Measurements from ENCODE around the gene FSHB. TPM values are rescaled to one million over a fixed set of nuclear protein-coding genes. Genes with fewer than 3 reads are reported as not detected.
"Not testable (repeated sequence)": the region's sequence is repeated elsewhere in the genome, so short reads cannot be mapped to it uniquely, and the experiment has no call there.

FSHB gene
- not detected for total RNA-seq
- long read RNA-seq: 0 reads

GRCh38 chr11:30230714-30231113 lies at the start of gene FSHB:
TSS of gene FSHB (plus strand) at chr11:30231014. CDS start at chr11:30231903, 889 bp downstream.
- intact Hi-C loops (cut with micrococcal nuclease): no loop called here
- ATAC-seq (no peak), DNase-seq (no peak)

- intact Hi-C loops (cut with micrococcal nuclease): no loop called here
- ATAC-seq (no peak), DNase-seq (no peak)
Observed at GRCh38 chr11:30186748-30187147, 44.1 kb upstream of the FSHB start.

DNA sequence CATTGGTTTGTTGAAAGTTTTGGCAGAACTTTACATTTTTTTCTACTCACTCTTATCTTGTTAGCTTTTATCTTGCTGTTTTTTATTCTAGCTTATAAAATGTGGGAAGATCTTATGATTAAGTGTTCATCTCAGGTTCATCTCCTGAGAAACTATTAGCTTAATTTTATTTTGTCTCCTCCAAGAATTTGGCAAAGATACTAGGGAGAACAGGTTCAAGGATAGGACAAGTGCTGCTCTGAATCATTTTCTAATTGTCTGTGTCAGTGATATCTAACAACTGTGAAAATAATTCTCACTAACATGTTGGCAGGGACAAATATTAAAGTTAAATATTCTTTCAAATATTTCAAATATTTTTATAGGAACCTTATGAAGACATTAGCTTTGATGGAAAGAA lies 38.2 kb upstream of the FSHB start:
- intact Hi-C loops (cut with micrococcal nuclease): no loop called here
- ATAC-seq: no peak

DNA sequence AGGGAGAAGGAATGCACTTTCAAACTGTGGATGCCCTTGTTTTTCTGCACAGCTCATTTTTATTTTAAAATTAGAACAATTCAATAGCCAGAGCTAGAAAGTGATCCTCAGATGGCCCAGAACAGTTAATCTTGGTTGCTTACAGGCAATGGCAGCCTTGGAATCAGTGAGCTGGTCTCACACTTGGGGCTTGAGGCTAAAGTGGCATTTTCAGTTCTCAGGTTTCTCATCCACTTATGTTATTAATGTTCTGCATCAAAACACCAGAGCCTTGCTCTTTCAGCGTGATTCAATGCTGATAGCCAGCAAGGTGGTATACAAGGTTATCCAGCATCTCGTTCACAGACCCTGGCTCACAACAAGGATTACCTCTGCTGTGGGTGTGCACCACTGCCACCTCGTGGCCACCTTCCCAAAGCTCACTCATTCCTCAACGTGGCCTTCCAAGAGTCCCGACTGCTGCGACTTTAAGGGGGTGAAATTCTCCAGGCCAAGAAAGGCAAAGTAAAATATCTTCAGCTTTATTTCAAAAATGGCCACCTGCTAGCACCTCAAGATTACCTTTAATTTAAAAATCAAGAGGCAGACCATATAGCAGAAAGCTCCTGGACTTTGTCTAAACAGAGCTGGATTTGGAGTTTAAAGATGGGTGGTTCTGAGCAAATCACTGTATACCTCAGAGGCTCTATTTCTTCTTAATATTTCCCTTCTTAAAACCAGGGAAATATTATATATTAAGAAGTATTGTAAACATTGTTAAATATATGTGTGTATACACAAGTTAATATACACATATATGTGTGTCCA lies 34.2 kb upstream of the FSHB start:
- intact Hi-C loops (cut with micrococcal nuclease): no loop called here
- DNase-seq (peak; percentile 74), ATAC-seq (peak; percentile 84)

More for the DNA sequence above, 38.2 kb upstream of the FSHB start:
- DNase-seq: no peak

GRCh38 chr11:30197869-30198268 lies 32.9 kb upstream of the FSHB start:
- no peak for ATAC-seq
- no peak for DNase-seq
- intact Hi-C loops (cut with micrococcal nuclease): no loop called here

GRCh38 chr11:30202989-30203388 lies 27.8 kb upstream of the FSHB start:
- DNase-seq; intact Hi-C loops (cut with micrococcal nuclease); ATAC-seq: not testable (repeated sequence)

GRCh38 chr11:30203850-30204249 lies 27.0 kb upstream of the FSHB start:
- intact Hi-C loops (cut with micrococcal nuclease): no loop called here
- DNase-seq: no peak
- peak; percentile 92 for ATAC-seq

- ATAC-seq: no peak
- intact Hi-C loops (cut with micrococcal nuclease): no loop called here
- no peak for DNase-seq
Observed at GRCh38 chr11:30206249-30206996, 24.4 kb upstream of the FSHB start.

DNA sequence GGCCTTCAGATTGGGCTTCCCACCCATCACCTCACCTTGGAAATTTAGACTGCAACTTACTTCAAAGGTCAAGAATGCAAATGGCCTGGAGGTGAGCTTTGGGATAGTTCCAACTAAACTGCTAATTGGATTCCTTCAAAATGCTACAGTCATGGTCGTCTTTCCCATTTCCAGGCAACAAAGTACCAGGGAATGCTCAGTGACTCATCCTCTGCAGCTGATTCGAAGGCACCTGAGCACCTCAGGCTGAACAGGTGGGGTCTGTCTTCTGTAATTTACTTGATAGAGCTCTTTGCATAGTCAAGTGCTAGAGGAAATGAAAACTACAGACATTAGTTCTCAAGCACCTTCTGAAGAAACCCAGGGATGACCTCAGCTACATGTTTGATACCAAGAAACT lies 20.5 kb upstream of the FSHB start:
- DNase-seq: no peak
- no peak for ATAC-seq
- intact Hi-C loops (cut with micrococcal nuclease): no loop called here

GRCh38 chr11:30216534-30216933 lies 14.3 kb upstream of the FSHB start:
- intact Hi-C loops (cut with micrococcal nuclease): no loop called here
- ATAC-seq (peak; percentile 80), DNase-seq (no peak)

DNA sequence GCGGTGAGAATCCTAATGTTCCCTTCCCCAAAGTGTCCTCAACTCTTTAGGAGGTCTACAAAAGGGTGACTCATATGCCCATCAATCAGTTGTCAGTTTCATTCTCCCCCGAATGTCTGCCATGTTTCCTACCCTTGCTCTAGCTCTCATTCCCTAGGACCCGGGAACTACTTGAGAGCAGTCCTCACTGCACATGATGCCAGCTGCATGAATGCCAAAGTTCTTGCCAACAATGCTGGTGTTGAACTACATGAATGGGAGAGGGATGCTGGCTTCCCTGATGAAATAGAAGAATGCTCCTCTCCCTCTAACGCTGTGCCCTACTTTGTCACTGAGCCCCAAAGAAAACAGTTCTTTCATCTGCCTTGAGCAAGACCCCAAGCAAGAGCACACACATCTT lies 12.5 kb upstream of the FSHB start:
- peak; percentile 78 for ATAC-seq
- intact Hi-C loops (cut with micrococcal nuclease): no loop called here
- DNase-seq: no peak

- no peak for ATAC-seq
- intact Hi-C loops (cut with micrococcal nuclease): no loop called here
- DNase-seq: no peak
Observed at GRCh38 chr11:30225642-30226041, 5.2 kb upstream of the FSHB start.

DNA sequence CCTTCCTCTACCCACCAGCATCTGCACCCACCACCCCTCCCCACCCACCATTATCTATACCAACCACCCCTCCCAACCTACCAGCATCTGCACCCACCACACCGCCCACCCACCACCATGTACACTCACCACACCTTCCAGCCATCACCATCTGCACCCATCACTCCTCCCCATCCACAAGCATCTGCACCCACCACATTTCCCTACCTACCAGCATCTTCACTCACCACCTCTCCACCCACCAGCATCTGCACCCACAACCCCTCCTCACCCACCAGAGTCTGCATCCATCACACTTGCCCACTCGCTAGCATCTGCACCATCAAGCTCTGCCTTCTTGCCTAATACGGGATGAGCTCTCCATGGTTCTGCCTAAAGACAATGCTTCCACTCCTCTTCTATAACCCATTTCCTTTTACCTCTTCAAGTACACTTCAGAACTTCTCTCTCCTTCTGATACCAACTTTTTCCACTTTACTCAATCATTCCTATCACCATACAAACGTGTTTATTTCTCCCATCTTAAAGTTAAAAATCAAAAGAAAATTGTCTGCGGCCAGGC lies 2.4 kb upstream of the FSHB start:
- ATAC-seq (no peak), DNase-seq (no peak)
- intact Hi-C loops (cut with micrococcal nuclease): no loop called here

DNA sequence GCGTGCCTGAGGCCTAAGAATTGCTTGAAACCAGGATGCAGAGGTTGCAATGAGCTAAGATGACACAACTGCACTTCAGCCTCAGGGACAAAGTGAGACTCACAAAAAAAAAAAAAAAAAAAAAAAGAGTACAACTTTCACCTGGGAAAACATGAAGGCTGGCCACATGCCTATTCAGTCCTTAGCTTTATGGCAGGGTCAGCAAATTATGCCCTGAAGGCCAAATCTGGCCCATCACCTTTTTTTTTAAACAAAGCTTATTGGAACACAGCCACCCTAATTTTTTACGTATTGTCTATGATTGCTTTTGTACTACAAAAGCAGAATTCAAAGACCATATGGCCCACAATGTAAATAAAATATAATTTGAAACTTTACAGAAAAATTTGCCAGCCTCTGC lies 8.2 kb downstream of the FSHB start:
- intact Hi-C loops (cut with micrococcal nuclease): no loop called here
- no peak for ATAC-seq
- no peak for DNase-seq

- ATAC-seq: no peak
- intact Hi-C loops (cut with micrococcal nuclease): no loop called here
Observed at GRCh38 chr11:30244265-30244664, 13.5 kb downstream of the FSHB start.

GRCh38 chr11:30245621-30246020 lies 14.8 kb downstream of the FSHB start:
- intact Hi-C loops (cut with micrococcal nuclease): no loop called here
- no peak for DNase-seq
- no peak for ATAC-seq

More at GRCh38 chr11:30244265-30244664, 13.5 kb downstream of the FSHB start:
- DNase-seq: no peak

- ATAC-seq (no peak), DNase-seq (no peak)
- intact Hi-C loops (cut with micrococcal nuclease): no loop called here
Observed at GRCh38 chr11:30254307-30255298, 23.8 kb downstream of the FSHB start.

DNA sequence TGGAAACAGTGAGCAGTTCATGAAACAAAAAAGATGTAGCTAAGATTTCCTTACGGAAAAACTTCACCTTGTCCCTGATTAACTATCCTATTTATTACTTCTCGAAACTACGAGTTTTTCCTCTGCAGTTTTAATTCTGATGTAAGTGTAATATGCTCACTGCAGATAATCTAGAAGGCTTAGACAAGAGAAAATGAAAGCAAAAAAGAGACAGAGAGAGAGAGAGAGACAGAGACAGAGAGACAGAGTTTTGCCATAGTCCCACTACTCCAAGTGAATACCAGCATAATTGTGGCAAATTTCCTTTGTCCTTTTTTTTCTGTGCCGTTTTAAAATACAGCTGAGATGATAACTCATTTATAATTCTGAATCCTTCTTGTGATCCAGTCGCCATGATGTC lies 24.8 kb downstream of the FSHB start:
- ATAC-seq (no peak), DNase-seq (no peak)
- intact Hi-C loops (cut with micrococcal nuclease): no loop called here

DNA sequence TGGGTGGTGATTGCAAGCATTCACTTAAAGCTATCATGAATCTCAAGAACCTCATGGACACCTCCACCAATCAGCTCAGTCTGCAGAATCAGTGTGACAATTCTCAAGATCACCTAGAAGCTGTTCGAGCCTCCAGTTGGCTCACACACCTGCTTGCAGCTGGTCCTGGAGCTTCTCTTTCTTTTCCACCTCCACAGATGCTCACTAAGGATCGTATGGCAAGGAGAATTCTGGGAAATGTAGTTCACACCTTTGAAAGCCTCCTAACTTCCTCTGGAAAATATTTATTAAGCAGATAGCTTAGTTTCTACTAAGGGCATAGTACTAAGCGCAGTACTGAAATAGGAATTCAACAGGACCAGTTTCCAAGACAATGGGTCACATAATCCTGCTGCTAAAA lies 26.2 kb downstream of the FSHB start:
- intact Hi-C loops (cut with micrococcal nuclease): no loop called here
- ATAC-seq: no peak
- no peak for DNase-seq
